A673 (cell line): ENCODE data around the gene FGF14.

ENCODE experiments used
- CTCF ChIP-seq: fragments of 300-800, 200-600 bp; sonication (generic); conservative IDR thresholded peaks from 2 replicates; pipeline ENCODE4 v1.5.1; 2017; ENCODE audit warnings: low read depth, mild to moderate bottlenecking, antibody characterized with exemption, low read length, moderate library complexity, mixed read lengths
- EZH2 ChIP-seq: fragments of 200-600 bp; sonication (generic); IDR thresholded peaks from 2 replicates; pipeline ENCODE4 v1.6.1; 2017; ENCODE audit warnings: borderline replicate concordance, low read depth, mild to moderate bottlenecking, mixed read lengths, antibody characterized with exemption, low read length; ENCODE audit not compliant: poor library complexity, severe bottlenecking

- TF ChIP-seq CTCF (no peak), EZH2 (no peak)
Observed at GRCh38 chr13:101919541-101920181, 482.2 kb downstream of the FGF14 start.
